ENCODE data around the gene NCAM2.

DNA sequence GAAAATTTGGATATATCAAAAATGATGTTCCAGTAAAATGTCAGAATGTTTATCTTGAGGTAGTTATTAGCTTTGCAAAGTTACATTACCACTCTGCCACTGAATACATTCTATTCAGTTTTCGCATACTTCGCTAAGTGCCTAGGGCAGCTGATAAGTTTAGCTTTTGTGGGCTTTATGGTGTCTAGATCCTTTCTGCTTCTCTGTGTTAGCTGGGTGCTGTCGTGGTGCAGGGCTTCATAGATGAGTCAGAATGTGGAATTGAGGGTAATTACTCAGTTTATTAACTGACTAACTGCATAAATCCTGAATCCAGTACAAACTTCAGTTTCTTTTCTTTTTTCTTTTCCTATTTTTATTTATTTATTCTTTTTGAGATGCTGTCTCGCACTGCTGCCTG is 21.5 kb downstream of the NCAM2 start:
- TF ChIP-seq, protein P1, sequence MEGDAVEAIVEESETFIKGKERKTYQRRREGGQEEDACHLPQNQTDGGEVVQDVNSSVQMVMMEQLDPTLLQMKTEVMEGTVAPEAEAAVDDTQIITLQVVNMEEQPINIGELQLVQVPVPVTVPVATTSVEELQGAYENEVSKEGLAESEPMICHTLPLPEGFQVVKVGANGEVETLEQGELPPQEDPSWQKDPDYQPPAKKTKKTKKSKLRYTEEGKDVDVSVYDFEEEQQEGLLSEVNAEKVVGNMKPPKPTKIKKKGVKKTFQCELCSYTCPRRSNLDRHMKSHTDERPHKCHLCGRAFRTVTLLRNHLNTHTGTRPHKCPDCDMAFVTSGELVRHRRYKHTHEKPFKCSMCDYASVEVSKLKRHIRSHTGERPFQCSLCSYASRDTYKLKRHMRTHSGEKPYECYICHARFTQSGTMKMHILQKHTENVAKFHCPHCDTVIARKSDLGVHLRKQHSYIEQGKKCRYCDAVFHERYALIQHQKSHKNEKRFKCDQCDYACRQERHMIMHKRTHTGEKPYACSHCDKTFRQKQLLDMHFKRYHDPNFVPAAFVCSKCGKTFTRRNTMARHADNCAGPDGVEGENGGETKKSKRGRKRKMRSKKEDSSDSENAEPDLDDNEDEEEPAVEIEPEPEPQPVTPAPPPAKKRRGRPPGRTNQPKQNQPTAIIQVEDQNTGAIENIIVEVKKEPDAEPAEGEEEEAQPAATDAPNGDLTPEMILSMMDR (IDR thresholded peaks at IDR 0.05), result no peak
- TF ChIP-seq POLR2A (IDR thresholded peaks at IDR 0.05), result no peak

Measured in esophagus squamous epithelium (tissue), 4 donors.